Measurements from ENCODE around the gene SCLY. TPM values are rescaled to one million over a fixed set of nuclear protein-coding genes. Genes with fewer than 3 reads are reported as not detected.

The SCLY gene
- total and polyA plus RNA-seq, 2 of the 13 experiments (the other 11 are each of a cell fraction or from before 2014, with no cell fraction given), result 27.9 to 38.6 TPM

- TF ChIP-seq ZNF629 (CRISPR knock-in tag; conservative IDR thresholded peaks at IDR 0.05), result no peak
- TF ChIP-seq ESRRA (CRISPR knock-in tag; IDR thresholded peaks at IDR 0.05; ENCODE audit: low read depth), result no peak
- TF ChIP-seq RELA (CRISPR knock-in tag; IDR thresholded peaks at IDR 0.05), result no peak
- TF ChIP-seq ZNF709 (CRISPR knock-in tag; IDR thresholded peaks at IDR 0.05), result no peak
- TF ChIP-seq PBX3 (CRISPR knock-in tag; IDR thresholded peaks at IDR 0.05; ENCODE audit: borderline replicate concordance), result no peak
- no peak for TF ChIP-seq DPF2 (CRISPR knock-in tag; IDR thresholded peaks at IDR 0.05; ENCODE audit: borderline replicate concordance, low read depth)
- no peak for TF ChIP-seq ZNF382 (CRISPR knock-in tag; IDR thresholded peaks at IDR 0.05; ENCODE audit: borderline replicate concordance)
- no peak for TF ChIP-seq ZNF446 (CRISPR knock-in tag; IDR thresholded peaks at IDR 0.05)
- no peak for TF ChIP-seq KDM4B (CRISPR knock-in tag; IDR thresholded peaks at IDR 0.05)
- TF ChIP-seq ARNTL (CRISPR knock-in tag; IDR thresholded peaks at IDR 0.05), result no peak
- no peak for TF ChIP-seq NR2F6 (IDR thresholded peaks at IDR 0.05)
- peak; percentile 41; the same call in 1 of the 2 replicates for TF ChIP-seq NR2F6 (CRISPR knock-in tag; IDR thresholded peaks at IDR 0.05)
- TF ChIP-seq, protein P1, sequence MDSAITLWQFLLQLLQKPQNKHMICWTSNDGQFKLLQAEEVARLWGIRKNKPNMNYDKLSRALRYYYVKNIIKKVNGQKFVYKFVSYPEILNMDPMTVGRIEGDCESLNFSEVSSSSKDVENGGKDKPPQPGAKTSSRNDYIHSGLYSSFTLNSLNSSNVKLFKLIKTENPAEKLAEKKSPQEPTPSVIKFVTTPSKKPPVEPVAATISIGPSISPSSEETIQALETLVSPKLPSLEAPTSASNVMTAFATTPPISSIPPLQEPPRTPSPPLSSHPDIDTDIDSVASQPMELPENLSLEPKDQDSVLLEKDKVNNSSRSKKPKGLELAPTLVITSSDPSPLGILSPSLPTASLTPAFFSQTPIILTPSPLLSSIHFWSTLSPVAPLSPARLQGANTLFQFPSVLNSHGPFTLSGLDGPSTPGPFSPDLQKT (CRISPR knock-in tag; IDR thresholded peaks at IDR 0.05; ENCODE audit: borderline replicate concordance), result no peak
- 0 out of 2 replicates have a peak, but pooled peaks have one; percentile 34 for TF ChIP-seq MTA1 (CRISPR knock-in tag; IDR thresholded peaks at IDR 0.05; ENCODE audit: borderline replicate concordance)
- TF ChIP-seq SMAD3 (CRISPR knock-in tag; IDR thresholded peaks at IDR 0.05), result no peak
- TF ChIP-seq HNRNPUL1 (IDR thresholded peaks at IDR 0.05; ENCODE audit: low read depth, low read length), result no peak
- no peak for TF ChIP-seq MXI1 (IDR thresholded peaks at IDR 0.05; ENCODE audit: borderline replicate concordance, low read depth, low read length)
- no peak for TF ChIP-seq GLI4 (CRISPR knock-in tag; IDR thresholded peaks at IDR 0.05; ENCODE audit: borderline replicate concordance)
- no peak for TF ChIP-seq ZNF232 (CRISPR knock-in tag; IDR thresholded peaks at IDR 0.05; ENCODE audit: borderline replicate concordance)
- TF ChIP-seq ZNF205 (CRISPR knock-in tag; IDR thresholded peaks at IDR 0.05), result no peak
- TF ChIP-seq HNF4A (CRISPR knock-in tag; IDR thresholded peaks at IDR 0.05), result no peak
- no peak for TF ChIP-seq MAF1 (CRISPR knock-in tag; IDR thresholded peaks at IDR 0.05; ENCODE audit: borderline replicate concordance)
- TF ChIP-seq FOXM1 (CRISPR knock-in tag; IDR thresholded peaks at IDR 0.05), result no peak
- no peak for TF ChIP-seq ELF4 (CRISPR knock-in tag; IDR thresholded peaks at IDR 0.05; ENCODE audit: borderline replicate concordance)
- TF ChIP-seq ZNF891 (CRISPR knock-in tag; IDR thresholded peaks at IDR 0.05), result 0 out of 2 replicates have a peak, but pooled peaks have one; percentile 40
- TF ChIP-seq ATF7-NPFF (CRISPR knock-in tag; IDR thresholded peaks at IDR 0.05; ENCODE audit: low read depth), result no peak
- no peak for TF ChIP-seq MTF2 (CRISPR knock-in tag; IDR thresholded peaks at IDR 0.05; ENCODE audit: borderline replicate concordance)
- TF ChIP-seq, protein P2, sequence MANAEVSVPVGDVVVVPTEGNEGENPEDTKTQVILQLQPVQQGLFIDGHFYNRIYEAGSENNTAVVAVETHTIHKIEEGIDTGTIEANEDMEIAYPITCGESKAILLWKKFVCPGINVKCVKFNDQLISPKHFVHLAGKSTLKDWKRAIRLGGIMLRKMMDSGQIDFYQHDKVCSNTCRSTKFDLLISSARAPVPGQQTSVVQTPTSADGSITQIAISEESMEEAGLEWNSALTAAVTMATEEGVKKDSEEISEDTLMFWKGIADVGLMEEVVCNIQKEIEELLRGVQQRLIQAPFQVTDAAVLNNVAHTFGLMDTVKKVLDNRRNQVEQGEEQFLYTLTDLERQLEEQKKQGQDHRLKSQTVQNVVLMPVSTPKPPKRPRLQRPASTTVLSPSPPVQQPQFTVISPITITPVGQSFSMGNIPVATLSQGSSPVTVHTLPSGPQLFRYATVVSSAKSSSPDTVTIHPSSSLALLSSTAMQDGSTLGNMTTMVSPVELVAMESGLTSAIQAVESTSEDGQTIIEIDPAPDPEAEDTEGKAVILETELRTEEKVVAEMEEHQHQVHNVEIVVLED (CRISPR knock-in tag; IDR thresholded peaks at IDR 0.05; ENCODE audit: borderline replicate concordance), result no peak
- no peak for TF ChIP-seq ZNF350 (CRISPR knock-in tag; IDR thresholded peaks at IDR 0.05; ENCODE audit: borderline replicate concordance, low read depth)
These were observed 78.6 kb downstream of the SCLY start (continued) for GRCh38 chr2:238139196-238140039.
